Nephron (organoid): ENCODE results near the gene OSBP2.

Source experiments
- H3K27ac Mint-ChIP-seq, 3 experiments: 2 replicates each; pipeline ENCODE4 v1.8.0; 2020; ENCODE audit warnings: mixed read lengths in 3 of 3, mild to moderate bottlenecking in 2 of 3, moderate library complexity in 1 of 3
- H3K27me3 Mint-ChIP-seq: 2 replicates; pipeline ENCODE4 v1.8.0; 2021; ENCODE audit warnings: low read depth, mild to moderate bottlenecking, moderate library complexity, mixed read lengths
- H3K36me3 Mint-ChIP-seq: 2 replicates; pipeline ENCODE4 v1.8.0; 2020; ENCODE audit warnings: low read depth, mixed read lengths
- H3K4me1 Mint-ChIP-seq: 2 replicates; pipeline ENCODE4 v1.8.0; 2020; ENCODE audit warnings: mixed read lengths
- H3K4me3 Mint-ChIP-seq, 3 experiments: 2 replicates each; pipeline ENCODE4 v1.8.0; 2020; ENCODE audit warnings: mild to moderate bottlenecking in 3 of 3, mixed read lengths in 3 of 3, moderate library complexity in 2 of 3
- H3K9me3 Mint-ChIP-seq: 2 replicates; pipeline ENCODE4 v1.8.0; 2020; ENCODE audit warnings: mixed read lengths
- TF ChIP-seq, protein P1 (sequence below), 3 experiments: fragments of 200-600 bp; sonication (generic); IDR thresholded peaks; one replicate each; pipeline ENCODE4 v1.5.0; 2021; ENCODE audit warnings: antibody characterized with exemption in 3 of 3; ENCODE audit not compliant: unreplicated experiment in 3 of 3

The OSBP2 gene

DNA sequence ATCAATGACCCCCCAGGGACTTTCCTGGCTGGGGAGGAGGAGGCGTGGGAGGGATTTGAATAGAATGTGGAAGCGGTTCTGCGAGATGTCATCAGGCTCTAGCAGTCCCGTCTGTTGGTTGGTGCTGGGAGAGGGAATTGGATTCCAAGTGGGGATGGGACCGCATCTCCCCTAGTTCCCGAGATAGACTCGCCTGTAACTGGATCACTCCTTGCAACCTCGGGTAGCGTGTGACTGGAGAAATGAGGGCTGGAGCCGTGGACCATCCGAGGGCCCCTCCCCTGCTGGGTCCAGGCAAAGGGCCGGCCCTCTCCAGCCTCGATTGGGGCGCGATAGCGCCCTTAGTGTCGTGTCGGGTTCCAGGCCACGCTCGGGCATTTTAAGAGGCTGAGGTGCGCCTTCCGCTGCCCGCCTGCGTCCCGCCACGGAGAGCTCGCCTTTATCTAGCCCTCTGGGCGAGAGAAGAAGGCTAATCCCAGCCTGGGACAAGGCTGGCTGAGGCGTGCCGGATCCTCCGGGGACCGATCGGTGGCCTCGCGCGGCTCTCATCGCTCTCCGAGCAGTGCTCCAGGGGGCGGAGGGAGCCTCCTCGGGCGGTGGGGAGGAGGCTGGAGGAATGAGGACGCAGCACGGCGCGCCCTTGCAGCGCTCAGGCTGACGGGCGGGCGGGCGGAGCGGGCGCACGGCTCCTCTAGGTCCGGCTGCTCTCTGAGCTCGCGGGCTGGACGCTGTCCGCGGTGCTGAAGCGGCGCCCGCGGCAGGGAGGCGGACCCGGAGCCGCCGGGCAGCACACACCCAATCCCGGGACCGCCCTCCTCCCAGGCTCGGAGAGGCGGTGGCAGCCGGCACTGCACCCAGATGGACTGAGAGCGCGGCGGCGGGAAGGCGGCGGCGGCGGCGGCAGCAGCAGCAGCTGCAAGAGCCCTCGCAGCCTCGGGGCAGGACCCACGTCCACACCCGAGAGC lies 107.8 kb downstream of the OSBP2 start:
- TF ChIP-seq, protein P1, sequence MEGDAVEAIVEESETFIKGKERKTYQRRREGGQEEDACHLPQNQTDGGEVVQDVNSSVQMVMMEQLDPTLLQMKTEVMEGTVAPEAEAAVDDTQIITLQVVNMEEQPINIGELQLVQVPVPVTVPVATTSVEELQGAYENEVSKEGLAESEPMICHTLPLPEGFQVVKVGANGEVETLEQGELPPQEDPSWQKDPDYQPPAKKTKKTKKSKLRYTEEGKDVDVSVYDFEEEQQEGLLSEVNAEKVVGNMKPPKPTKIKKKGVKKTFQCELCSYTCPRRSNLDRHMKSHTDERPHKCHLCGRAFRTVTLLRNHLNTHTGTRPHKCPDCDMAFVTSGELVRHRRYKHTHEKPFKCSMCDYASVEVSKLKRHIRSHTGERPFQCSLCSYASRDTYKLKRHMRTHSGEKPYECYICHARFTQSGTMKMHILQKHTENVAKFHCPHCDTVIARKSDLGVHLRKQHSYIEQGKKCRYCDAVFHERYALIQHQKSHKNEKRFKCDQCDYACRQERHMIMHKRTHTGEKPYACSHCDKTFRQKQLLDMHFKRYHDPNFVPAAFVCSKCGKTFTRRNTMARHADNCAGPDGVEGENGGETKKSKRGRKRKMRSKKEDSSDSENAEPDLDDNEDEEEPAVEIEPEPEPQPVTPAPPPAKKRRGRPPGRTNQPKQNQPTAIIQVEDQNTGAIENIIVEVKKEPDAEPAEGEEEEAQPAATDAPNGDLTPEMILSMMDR (IDR thresholded peaks at IDR 0.05; ENCODE audit: unreplicated experiment in 3 of 3) = peak; percentile 31 to 44 (median 36)
- H3K27me3 Mint-ChIP-seq = peaks cover 92% of the 10 kb centered on the region
- no peak overlapping the region for H3K27ac Mint-ChIP-seq

DNA sequence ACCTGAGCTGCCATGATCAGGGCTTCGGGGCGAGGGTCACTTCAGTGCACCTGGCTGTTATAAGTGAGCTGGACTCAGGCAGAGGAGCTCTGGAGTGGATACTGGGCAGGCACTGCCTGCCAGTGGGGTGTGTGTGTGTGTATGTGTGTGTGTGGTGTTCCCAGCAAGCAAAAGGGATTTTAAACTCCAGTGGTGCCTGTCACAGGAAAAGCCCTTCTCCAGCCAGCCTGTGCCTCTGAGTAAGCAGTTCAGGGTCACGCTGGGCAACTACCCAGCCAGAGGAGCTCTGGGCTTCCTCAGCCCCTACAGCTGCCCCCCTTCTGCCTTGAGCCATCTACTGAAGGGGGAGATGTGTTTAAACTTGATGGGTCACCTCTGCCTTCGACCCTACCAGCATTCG lies 109.0 kb downstream of the OSBP2 start:
- Mint-ChIP-seq H3K27me3 (peaks cover 86% of the 10 kb centered on the region), H3K4me3 (no peak overlapping the region), H3K36me3 (no peaks in the 10 kb centered on the region), H3K4me1 (no peaks in the 10 kb centered on the region), H3K27ac (no peak overlapping the region), H3K9me3 (no peaks in the 10 kb centered on the region)
- TF ChIP-seq, protein P1 (IDR thresholded peaks at IDR 0.05; ENCODE audit: unreplicated experiment in 3 of 3) = no peak

More for the DNA sequence above, 107.8 kb downstream of the OSBP2 start:
- H3K36me3 Mint-ChIP-seq = no peaks in the 10 kb centered on the region
- H3K9me3 Mint-ChIP-seq = no peaks in the 10 kb centered on the region
- H3K4me3 Mint-ChIP-seq = peak overlapping the region in 1 of 3 experiments; percentile 40
- no peaks in the 10 kb centered on the region for H3K4me1 Mint-ChIP-seq

DNA sequence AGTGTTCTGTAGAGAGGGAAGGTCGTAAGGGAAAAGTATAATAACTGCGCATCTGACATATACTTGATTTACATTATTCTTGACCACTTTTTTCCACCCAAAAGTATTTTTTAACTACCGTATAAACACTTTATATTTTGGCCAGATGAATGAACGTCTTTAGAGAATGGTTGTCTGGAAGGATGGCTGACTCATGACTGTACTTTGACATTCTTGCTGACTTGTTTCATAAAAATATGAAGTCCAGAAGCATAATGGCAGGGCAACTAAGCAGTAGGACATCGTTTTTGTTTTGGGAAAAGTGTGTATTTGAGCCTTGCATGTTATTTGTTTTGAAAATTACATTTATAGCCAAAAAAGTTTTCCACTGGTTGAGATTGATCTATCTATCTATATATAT lies 110.0 kb downstream of the OSBP2 start:
- Mint-ChIP-seq H3K9me3 (no peaks in the 10 kb centered on the region), H3K4me1 (no peaks in the 10 kb centered on the region)

DNA sequence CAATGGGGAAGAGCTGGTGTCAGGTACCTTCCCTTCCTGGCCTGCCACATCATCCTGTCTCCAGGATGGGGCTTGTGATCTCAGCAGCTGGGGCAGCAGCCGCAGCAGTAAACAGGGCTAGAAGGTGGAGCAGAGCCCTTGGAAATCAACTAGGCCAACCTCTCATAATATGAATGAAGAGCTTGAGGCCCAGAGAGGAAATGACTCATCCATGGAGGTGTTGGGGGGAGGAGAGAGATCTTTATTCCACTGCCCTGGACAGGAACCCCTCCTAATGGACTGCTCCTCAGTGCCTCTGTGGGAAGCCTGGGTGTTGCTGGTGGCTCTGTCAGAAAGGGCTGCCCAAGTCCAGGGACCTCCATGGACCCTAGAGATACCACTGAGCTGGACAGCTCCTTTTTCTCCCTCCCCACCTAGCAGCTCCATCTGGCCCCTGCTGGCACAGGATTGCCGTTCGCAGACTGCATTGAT lies 111.8 kb downstream of the OSBP2 start:
- H3K27ac Mint-ChIP-seq = no peak overlapping the region
- H3K9me3 Mint-ChIP-seq = no peaks in the 10 kb centered on the region
- H3K4me3 Mint-ChIP-seq = no peak overlapping the region
- H3K4me1 Mint-ChIP-seq = no peaks in the 10 kb centered on the region
- TF ChIP-seq, protein P1 (IDR thresholded peaks at IDR 0.05; ENCODE audit: unreplicated experiment in 3 of 3) = no peak
- no peaks in the 10 kb centered on the region for H3K36me3 Mint-ChIP-seq
- peaks cover 67% of the 10 kb centered on the region for H3K27me3 Mint-ChIP-seq

More for the DNA sequence above, 110.0 kb downstream of the OSBP2 start:
- H3K27me3 Mint-ChIP-seq = peaks cover 79% of the 10 kb centered on the region
- H3K36me3 Mint-ChIP-seq = no peaks in the 10 kb centered on the region
- TF ChIP-seq, protein P1 (IDR thresholded peaks at IDR 0.05; ENCODE audit: unreplicated experiment in 3 of 3) = no peak
- H3K27ac Mint-ChIP-seq = no peak overlapping the region
- no peak overlapping the region for H3K4me3 Mint-ChIP-seq

- Mint-ChIP-seq H3K27me3 (peaks cover 43% of the 10 kb centered on the region), H3K36me3 (no peaks in the 10 kb centered on the region), H3K4me3 (no peak overlapping the region), H3K4me1 (no peaks in the 10 kb centered on the region), H3K9me3 (no peaks in the 10 kb centered on the region), H3K27ac (no peak overlapping the region)
- TF ChIP-seq, protein P1 (IDR thresholded peaks at IDR 0.05; ENCODE audit: unreplicated experiment in 3 of 3) = no peak
Observed at GRCh38 chr22:30809086-30809485, 114.4 kb downstream of the OSBP2 start.
